Natural killer cell (primary cell): ENCODE results near the gene SEMA5A. TPM values are rescaled to one million over a fixed set of nuclear protein-coding genes. Genes with fewer than 3 reads are reported as not detected.

ENCODE experiments used
- ATAC-seq, 3 donors: fragments of 150-1000 bp in 2 of 3; fragments of 200-7000 bp in 1 of 3; cut with Tn5 transposase; 1 replicate in 1 of 3; 2 replicates in 2 of 3; pipeline ENCODE4 v1.10.0; 2021; ENCODE audit warnings: mild to moderate bottlenecking in 2 of 3, moderate library complexity in 2 of 3
- DNase-seq, 2 donors: peaks; one replicate each; pipeline versions ENCODE4 v3.0.0 to v3.0.0-alpha.2; 2013 to 2021; ENCODE audit warnings: mixed read lengths in 1 of 2
- H3K27ac ChIP-seq: one replicate; pipeline ENCODE4 v1.5.1; 2013; ENCODE audit warnings: mild to moderate bottlenecking, low read length
- H3K27me3 ChIP-seq: one replicate; pipeline ENCODE4 v1.6.1; 2013; ENCODE audit warnings: low read length; ENCODE audit not compliant: control insufficient read depth, insufficient read depth
- H3K36me3 ChIP-seq: one replicate; pipeline ENCODE4 v1.6.1; 2013; ENCODE audit warnings: low read length; ENCODE audit not compliant: control insufficient read depth, insufficient read depth
- H3K4me1 ChIP-seq: one replicate; pipeline ENCODE4 v1.6.1; 2013; ENCODE audit warnings: low read length; ENCODE audit not compliant: control insufficient read depth, insufficient read depth
- H3K4me3 ChIP-seq: one replicate; pipeline ENCODE4 v1.5.1; 2013; ENCODE audit warnings: low read length
- H3K9me3 ChIP-seq: one replicate; pipeline ENCODE4 v1.6.1; 2013; ENCODE audit warnings: low read length; ENCODE audit not compliant: control insufficient read depth, insufficient read depth
- H3K27ac Mint-ChIP-seq, 2 donors: one replicate each; pipeline ENCODE4 v1.8.0; 2022; ENCODE audit warnings: mild to moderate bottlenecking in 2 of 2, mixed read lengths in 2 of 2, moderate library complexity in 1 of 2
- H3K27me3 Mint-ChIP-seq, 2 donors: one replicate each; pipeline ENCODE4 v1.8.0; 2022; ENCODE audit warnings: low read depth in 2 of 2, mixed read lengths in 2 of 2
- H3K36me3 Mint-ChIP-seq: one replicate; pipeline ENCODE4 v1.8.0; 2022; ENCODE audit warnings: mixed read lengths
- H3K4me1 Mint-ChIP-seq, 2 donors: one replicate each; pipeline ENCODE4 v1.8.0; 2022; ENCODE audit warnings: mixed read lengths in 2 of 2
- H3K4me3 Mint-ChIP-seq: one replicate; pipeline ENCODE4 v1.8.0; 2022; ENCODE audit warnings: mild to moderate bottlenecking, moderate library complexity, mixed read lengths
- H3K9me3 Mint-ChIP-seq, 2 donors: one replicate each; pipeline ENCODE4 v1.8.0; 2022; ENCODE audit warnings: mixed read lengths in 2 of 2
- CTCF ChIP-seq: fragments of 200-600 bp; IDR thresholded peaks from one replicate; pipeline ENCODE4 v1.8.0; 2022; ENCODE audit warnings: antibody characterized with exemption
- WGBS: methylation state at CpG from one replicate; pipeline ENCODE4 v1.1.7; 2013; ENCODE audit warnings: missing lambda C conversion rate; ENCODE audit not compliant: insufficient coverage; 5-methylcytosine and 5-hydroxymethylcytosine counted together
- intact Hi-C: fragments of 100-400 bp; cut with micrococcal nuclease; formaldehyde crosslinking; loops from one replicate; pipeline ENCODE4 v1.14.2; 2022
- total RNA-seq, 4 donors: library from RNA; stranded (reverse); fragments of 120-200 nt in 1 of 4; gene quantifications; one replicate each; pipeline versions ENCODE4 v1.2.3 to v1.2.4, GENCODE V29; 2013 to 2022

The SEMA5A gene
- total RNA-seq, 3 donors from 2014 or later (not counting 1 experiment from before 2014, with no cell fraction given): 0.15 TPM; not detected in 2

- Mint-ChIP-seq H3K4me3 (no peak overlapping the region), H3K27me3 (peaks cover 0 to 3% of the 10 kb centered on the region in 2 donors), H3K27ac (no peak overlapping the region), H3K4me1 (no peaks in the 10 kb centered on the region), H3K36me3 (no peaks in the 10 kb centered on the region), H3K9me3 (peaks cover 8 to 9% of the 10 kb centered on the region in 2 donors)
- TF ChIP-seq CTCF: no peak
- Histone ChIP-seq H3K9me3 (no peaks in the 10 kb centered on the region), H3K4me3 (no peak overlapping the region), H3K4me1 (no peaks in the 10 kb centered on the region), H3K27ac (no peak overlapping the region), H3K36me3 (no peaks in the 10 kb centered on the region), H3K27me3 (no peaks in the 10 kb centered on the region)
- no peak for DNase-seq
- no peak for ATAC-seq
- WGBS: 86% methylated on average over 4 of the region's 4 CpGs
- intact Hi-C loops: no loop called here
These were observed 6.0 kb upstream of the SEMA5A start for GRCh38 chr5:9551567-9552537.

GRCh38 chr5:9549941-9550340 is 4.1 kb upstream of the SEMA5A start:
- Mint-ChIP-seq H3K4me1 (no peaks in the 10 kb centered on the region), H3K27ac (no peak overlapping the region), H3K27me3 (peaks cover 0 to 8% of the 10 kb centered on the region in 2 donors), H3K36me3 (no peaks in the 10 kb centered on the region), H3K4me3 (no peak overlapping the region), H3K9me3 (peaks cover 6 to 9% of the 10 kb centered on the region in 2 donors)
- no peak for DNase-seq
- Histone ChIP-seq H3K9me3 (no peaks in the 10 kb centered on the region), H3K4me3 (no peak overlapping the region), H3K4me1 (peaks cover 4% of the 10 kb centered on the region), H3K36me3 (no peaks in the 10 kb centered on the region), H3K27ac (no peak overlapping the region), H3K27me3 (peaks cover 3% of the 10 kb centered on the region)
- WGBS: 93% methylated on average over 5 of the region's 5 CpGs
- intact Hi-C loops: no loop called here
- TF ChIP-seq CTCF: no peak
- ATAC-seq: no peak

GRCh38 chr5:9547122-9547947 is 1.5 kb upstream of the SEMA5A start:
- no peak overlapping the region for H3K27ac ChIP-seq
- H3K4me1 Mint-ChIP-seq: no peaks in the 10 kb centered on the region
- no peak overlapping the region for H3K27ac Mint-ChIP-seq
- H3K4me3 Mint-ChIP-seq: no peak overlapping the region
- intact Hi-C loops: no loop called here
- no peaks in the 10 kb centered on the region for H3K36me3 Mint-ChIP-seq
- H3K9me3 Mint-ChIP-seq: peaks cover 0 to 3% of the 10 kb centered on the region in 2 donors
- no peaks in the 10 kb centered on the region for H3K36me3 ChIP-seq
- no peaks in the 10 kb centered on the region for H3K9me3 ChIP-seq
- H3K27me3 ChIP-seq: peaks cover 11% of the 10 kb centered on the region
- no peak for ATAC-seq
- no peak for DNase-seq
- TF ChIP-seq CTCF: no peak
- no peak overlapping the region for H3K4me3 ChIP-seq
- WGBS: 77% methylated on average over 18 of the region's 18 CpGs
- peaks cover 10% of the 10 kb centered on the region for H3K4me1 ChIP-seq
- H3K27me3 Mint-ChIP-seq: peaks cover 18 to 19% of the 10 kb centered on the region in 2 donors
